Stimulated activated CD4-positive, alpha-beta T cell treated with anti-CD3 and anti-CD28 coated beads, Interleukin-4, amount 100 ng/mL, for 1 hour (primary cell): ENCODE data around the gene DZIP1L.

Experiments
- DNase-seq: peaks from one replicate; pipeline ENCODE4 v3.0.0-alpha.2; 2020

The DZIP1L gene

DNA sequence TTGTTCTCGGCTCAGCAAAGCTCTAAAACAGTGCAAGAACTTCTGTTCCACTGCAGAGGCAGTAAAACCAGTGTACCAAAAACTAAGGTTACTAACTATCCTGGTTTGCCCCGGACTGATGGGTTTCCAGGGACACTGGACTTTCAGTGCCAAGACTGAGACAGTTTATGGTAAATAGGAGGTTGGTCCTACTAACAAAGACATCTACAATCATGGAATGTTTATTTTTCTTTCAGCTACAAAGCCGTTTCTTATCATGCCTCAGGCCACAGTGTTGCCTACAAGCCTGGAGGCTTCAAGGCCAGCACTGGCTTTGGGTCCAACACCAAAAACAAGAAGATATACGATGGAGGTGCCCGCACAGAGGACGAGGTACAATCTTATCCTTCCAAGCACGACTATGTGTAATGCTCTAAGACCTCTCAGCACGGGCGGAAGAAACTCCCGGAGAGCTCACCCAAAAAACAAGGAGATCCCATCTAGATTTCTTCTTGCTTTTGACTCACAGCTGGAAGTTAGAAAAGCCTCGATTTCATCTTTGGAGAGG is 84.6 kb downstream of the DZIP1L start:
- DNase-seq = no peak

DNA sequence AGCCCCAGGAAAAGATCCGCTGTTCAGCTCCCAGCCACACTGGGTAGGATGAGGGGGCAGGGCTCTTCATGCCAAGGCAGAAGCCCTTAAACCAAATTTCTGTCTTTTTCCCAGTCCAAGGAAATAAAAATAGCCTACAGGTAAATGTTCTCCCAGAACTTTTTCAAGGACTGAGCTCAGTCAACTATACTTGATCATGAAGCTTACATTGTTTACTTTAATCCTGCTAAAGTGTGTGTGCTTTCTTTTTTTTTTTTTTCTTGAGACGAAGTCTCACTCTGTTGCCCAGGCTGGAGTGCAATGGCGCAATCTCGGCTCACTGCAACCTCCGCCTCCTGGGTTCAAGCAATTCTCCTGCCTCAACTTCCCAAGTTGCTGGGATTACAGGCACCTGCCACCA is 87.6 kb downstream of the DZIP1L start:
- no peak for DNase-seq

DNA sequence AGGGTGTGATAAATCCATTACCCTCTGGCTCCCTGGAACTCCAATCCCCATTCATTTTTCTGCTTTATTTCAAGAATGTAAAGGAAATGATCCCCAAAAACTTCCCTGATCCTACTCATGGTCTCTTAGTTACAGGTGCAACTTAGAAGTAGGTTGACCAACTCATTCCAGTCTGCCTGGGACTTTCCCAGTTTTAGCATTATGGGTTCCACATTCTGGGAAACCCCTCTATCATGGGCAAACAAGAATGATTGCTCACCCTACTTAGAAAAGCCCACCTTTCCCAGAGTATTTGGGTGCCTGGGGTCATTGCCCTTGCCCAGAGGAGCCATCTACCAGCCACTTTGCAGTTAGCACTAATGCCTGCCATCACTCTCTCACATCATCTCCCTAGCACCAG is 89.9 kb downstream of the DZIP1L start:
- DNase-seq = no peak

DNA sequence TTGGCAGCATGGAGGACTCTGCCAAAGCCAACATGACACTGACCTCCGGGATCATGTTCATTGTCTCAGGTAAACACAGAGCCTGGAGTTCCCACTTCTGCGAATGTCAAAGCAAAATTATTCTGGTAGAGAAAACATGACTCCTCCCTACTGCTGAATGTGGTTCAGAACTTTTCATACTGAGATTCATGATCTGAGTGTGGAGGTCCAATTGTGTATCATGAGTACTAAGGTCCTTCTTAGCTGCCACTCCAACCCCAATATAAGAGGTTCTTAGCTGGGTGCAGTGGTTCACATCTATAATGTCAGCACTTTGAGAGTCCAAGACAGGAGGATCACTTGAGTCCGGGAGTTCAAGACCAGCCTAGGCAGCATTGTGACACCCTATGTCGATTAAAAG is 91.7 kb downstream of the DZIP1L start:
- no peak for DNase-seq

DNA sequence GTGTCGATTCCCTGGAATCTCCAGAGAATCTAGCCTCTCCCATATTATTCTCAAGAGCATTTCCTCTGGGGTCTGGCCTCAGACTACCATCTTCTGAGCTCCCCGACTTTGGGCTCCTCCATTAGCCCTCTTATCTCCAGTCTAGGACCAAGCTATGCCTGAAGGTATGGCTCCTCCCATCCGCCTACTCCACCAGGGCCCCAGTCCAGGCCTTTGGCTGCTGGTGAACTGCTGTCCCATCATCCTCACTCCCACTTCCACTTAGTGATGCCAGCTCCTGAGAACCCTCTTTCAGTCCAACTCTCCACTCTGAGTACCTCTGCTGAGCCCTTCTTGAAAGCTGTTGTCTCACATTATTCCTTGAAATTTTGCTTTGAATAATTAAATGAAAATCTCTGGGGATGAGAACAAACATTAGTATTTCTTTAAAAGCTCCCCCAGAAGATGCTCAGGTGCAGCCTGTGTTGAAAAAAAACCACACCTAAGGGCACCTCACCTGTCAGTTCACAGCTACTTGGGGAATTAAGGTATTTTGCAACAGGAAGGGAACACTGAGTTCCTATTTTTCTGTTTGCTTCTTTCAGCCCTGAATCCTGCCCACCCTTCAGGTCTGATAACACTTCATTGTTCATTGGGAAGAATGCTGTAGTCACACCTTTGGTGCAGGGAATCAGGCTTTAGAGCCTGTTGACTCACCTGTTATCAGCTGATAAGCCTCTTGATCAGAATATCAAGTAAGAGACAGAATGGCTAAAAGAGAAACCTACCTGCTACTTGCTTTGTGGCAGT is 95.9 kb downstream of the DZIP1L start:
- DNase-seq = no peak

DNA sequence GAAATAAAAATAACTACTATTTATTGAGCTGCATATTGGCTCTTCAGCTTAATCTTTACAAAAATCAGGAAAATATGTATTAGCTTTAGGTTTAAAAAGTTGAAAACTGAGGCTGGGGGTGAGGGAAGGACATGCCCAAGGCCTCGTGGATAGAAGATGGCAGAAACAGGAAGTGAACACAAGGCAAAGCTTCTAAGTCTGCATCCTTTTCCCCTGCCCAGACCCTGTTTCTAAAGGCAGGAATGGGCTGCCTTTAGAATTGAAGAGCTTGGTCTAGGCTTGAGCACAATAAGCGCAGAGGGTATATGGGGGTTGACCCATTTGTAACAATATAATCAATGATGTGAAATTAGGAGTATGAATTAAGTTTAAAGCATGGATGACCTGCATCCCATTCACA is 99.3 kb downstream of the DZIP1L start:
- no peak for DNase-seq

DNA sequence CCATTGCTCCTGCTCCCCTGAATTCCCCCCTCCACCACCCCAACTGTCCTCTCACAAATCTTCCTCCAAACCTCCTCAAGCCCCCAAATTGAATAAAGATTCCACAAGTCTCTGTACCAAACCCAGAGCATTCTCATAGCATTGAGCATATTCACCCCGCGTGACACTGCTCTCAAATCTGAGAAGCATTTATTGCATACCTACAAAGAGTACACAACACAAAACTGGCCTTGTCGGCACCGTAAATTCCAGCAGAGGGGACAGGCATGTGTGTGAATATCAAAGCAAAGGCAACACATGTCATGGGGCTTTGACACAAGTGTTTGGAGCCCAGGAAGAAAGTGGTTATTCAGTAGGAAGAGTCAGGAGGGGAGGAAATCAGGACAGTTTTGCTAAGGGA is 102.9 kb downstream of the DZIP1L start:
- DNase-seq = no peak
